ENCODE results near the gene RAB40C. TPM values are rescaled to one million over a fixed set of nuclear protein-coding genes. Genes with fewer than 3 reads are reported as not detected.

Gene RAB40C
- total and polyA plus RNA-seq, 2 experiments from 2014 or later, result 9.5 to 18.8 TPM

DNA sequence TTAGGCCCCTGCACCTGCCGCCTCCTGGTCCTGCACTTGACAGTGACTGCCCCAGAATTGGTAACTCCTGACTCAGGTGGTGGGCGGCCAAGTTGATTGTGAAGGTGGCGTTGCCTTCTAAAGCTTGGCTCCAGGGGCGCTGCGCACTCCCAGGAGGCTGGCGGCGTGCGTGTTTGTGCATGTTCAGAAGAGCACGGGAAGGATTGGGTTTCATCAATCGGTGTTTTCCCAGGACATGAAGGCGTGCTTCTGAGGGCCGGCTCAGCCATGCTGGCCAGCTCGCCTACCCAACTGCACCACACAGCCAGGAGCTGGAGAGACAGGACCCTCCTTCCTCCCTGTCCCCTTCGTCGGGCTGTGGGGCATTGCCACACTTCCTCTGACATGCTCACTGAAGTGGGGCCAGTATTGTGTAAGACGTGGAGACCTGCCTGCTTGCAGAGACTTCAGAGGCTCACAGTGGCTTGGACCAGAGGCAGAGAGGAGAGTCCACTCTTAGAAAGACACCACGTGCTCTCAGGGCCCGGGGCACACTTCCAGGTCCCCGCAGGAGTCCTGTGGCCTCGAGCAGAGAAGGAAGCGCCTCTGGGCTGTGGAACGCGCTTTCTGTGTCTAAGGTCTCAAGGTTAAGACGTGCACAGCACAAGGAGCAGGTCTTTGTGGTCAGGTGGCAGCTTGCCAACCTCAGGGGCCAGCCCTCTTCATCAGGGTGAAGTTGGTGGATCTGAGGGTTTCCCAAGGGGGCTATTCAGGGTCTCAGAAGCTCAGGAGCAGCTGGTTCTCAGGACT lies 2.8 kb downstream of the RAB40C start:
- peak; percentile 20 for DNase-seq
- 77 to 81% methylated on average over 24 of the region's 24 CpGs for WGBS, 2 experiments (ENCODE audit: low coverage in 1 of 2, low lambda C conversion rate in 2 of 2, missing lambda C conversion rate in 2 of 2)
- no peak overlapping the region for H3K27ac ChIP-seq

DNA sequence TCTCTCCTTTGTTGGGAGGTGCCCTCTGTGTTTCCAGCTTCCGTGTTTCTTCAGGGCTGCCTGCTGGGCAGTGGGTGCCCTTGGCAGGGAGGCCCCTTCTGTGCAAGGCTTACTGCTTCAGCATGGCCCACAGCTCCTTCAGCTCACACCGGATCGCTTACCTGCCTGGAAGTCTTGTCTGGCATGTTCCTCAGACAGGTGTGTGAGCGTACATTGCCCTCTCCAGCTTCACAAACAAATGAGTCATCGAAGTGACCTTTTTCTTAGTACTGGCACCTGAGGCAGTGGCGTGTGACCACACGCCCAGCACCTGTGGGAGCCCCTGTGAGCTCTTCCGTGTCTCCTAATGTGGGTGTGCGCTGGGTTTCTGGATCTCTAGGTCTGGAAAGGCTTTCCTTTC lies 3.5 kb downstream of the RAB40C start:
- Histone ChIP-seq H3K9me2 (ENCODE audit: insufficient read depth) (no peaks in the 10 kb centered on the region), H3K79me2 (ENCODE audit: insufficient read depth) (peaks cover 73% of the 10 kb centered on the region), H3K4me2 (ENCODE audit: unreplicated experiment) (no peak overlapping the region), H3K27me3 (replicated peaks; ENCODE audit: insufficient read depth) (no peaks in the 10 kb centered on the region), H3K4me1 (ENCODE audit: insufficient read depth) (no peaks in the 10 kb centered on the region), H3K9ac (no peak overlapping the region), H3K27ac (no peak overlapping the region), H3K36me3 (ENCODE audit: low read depth) (no peaks in the 10 kb centered on the region), H3K4me3 (no peak overlapping the region), H3K9me3 (ENCODE audit: low read depth) (no peaks in the 10 kb centered on the region), H2AFZ (no peak overlapping the region), H4K20me1 (ENCODE audit: insufficient read depth) (no peaks in the 10 kb centered on the region), H3F3A (ENCODE audit: insufficient read depth) (no peaks in the 10 kb centered on the region; the same call in 1 of the 2 replicates)
- DNase-seq, result no peak
- TF ChIP-seq EZH2 (IDR thresholded peaks at IDR 0.05; ENCODE audit: insufficient read depth, poor library complexity, severe bottlenecking), result no peak
- TF ChIP-seq EZH2phosphoT487 (IDR thresholded peaks at IDR 0.05; ENCODE audit: insufficient read depth, low read depth), result no peak
- in situ Hi-C loops (cut with MboI), result no loop called here
- WGBS, 2 experiments (ENCODE audit: low coverage in 1 of 2, low lambda C conversion rate in 2 of 2, missing lambda C conversion rate in 2 of 2), result 95 to 98% methylated on average over 9 of the region's 9 CpGs

More for the DNA sequence above, 2.8 kb downstream of the RAB40C start:
- in situ Hi-C loops (cut with MboI), result no loop called here
- no peaks in the 10 kb centered on the region for H3K9me2 ChIP-seq (ENCODE audit: insufficient read depth)
- H3K79me2 ChIP-seq (ENCODE audit: insufficient read depth), result peaks cover 80% of the 10 kb centered on the region
- H3F3A ChIP-seq (ENCODE audit: insufficient read depth), result no peaks in the 10 kb centered on the region; the same call in 1 of the 2 replicates
- no peak overlapping the region for H3K4me3 ChIP-seq
- no peaks in the 10 kb centered on the region for H3K4me1 ChIP-seq (ENCODE audit: insufficient read depth)
- H3K27me3 ChIP-seq (replicated peaks; ENCODE audit: insufficient read depth), result no peaks in the 10 kb centered on the region
- no peaks in the 10 kb centered on the region for H3K36me3 ChIP-seq (ENCODE audit: low read depth)
- H3K9ac ChIP-seq, result no peak overlapping the region
- no peak overlapping the region for H2AFZ ChIP-seq
- no peak overlapping the region for H3K4me2 ChIP-seq (ENCODE audit: unreplicated experiment)
- H3K9me3 ChIP-seq (ENCODE audit: low read depth), result no peaks in the 10 kb centered on the region
- TF ChIP-seq EZH2phosphoT487 (IDR thresholded peaks at IDR 0.05; ENCODE audit: insufficient read depth, low read depth) (no peak), EZH2 (IDR thresholded peaks at IDR 0.05; ENCODE audit: insufficient read depth, poor library complexity, severe bottlenecking) (no peak)
- no peaks in the 10 kb centered on the region for H4K20me1 ChIP-seq (ENCODE audit: insufficient read depth)

- Histone ChIP-seq H4K20me1 (ENCODE audit: insufficient read depth) (no peaks in the 10 kb centered on the region), H3K9me3 (ENCODE audit: low read depth) (no peaks in the 10 kb centered on the region), H3F3A (ENCODE audit: insufficient read depth) (no peaks in the 10 kb centered on the region), H3K79me2 (ENCODE audit: insufficient read depth) (peaks cover 72% of the 10 kb centered on the region), H3K4me2 (ENCODE audit: unreplicated experiment) (no peak overlapping the region), H3K9me2 (ENCODE audit: insufficient read depth) (no peaks in the 10 kb centered on the region), H3K36me3 (ENCODE audit: low read depth) (no peaks in the 10 kb centered on the region), H3K27me3 (replicated peaks; ENCODE audit: insufficient read depth) (no peaks in the 10 kb centered on the region), H3K9ac (no peak overlapping the region), H3K4me3 (no peak overlapping the region), H3K27ac (no peak overlapping the region), H2AFZ (no peak overlapping the region), H3K4me1 (ENCODE audit: insufficient read depth) (no peaks in the 10 kb centered on the region)
- 92 to 96% methylated on average over 15 to 16 of the region's 16 CpGs for WGBS, 2 experiments (ENCODE audit: low coverage in 1 of 2, low lambda C conversion rate in 2 of 2, missing lambda C conversion rate in 2 of 2)
- in situ Hi-C loops (cut with MboI), result no loop called here
- TF ChIP-seq EZH2 (IDR thresholded peaks at IDR 0.05; ENCODE audit: insufficient read depth, poor library complexity, severe bottlenecking) (no peak), EZH2phosphoT487 (IDR thresholded peaks at IDR 0.05; ENCODE audit: insufficient read depth, low read depth) (no peak)
- DNase-seq, result no peak
Observed at GRCh38 chr16:593807-594206, 3.9 kb downstream of the RAB40C start.

GRCh38 chr16:595094-595528 lies 5.2 kb downstream of the RAB40C start:
- H3K4me1 ChIP-seq (ENCODE audit: insufficient read depth), result no peaks in the 10 kb centered on the region
- peaks cover 71% of the 10 kb centered on the region for H3K79me2 ChIP-seq (ENCODE audit: insufficient read depth)
- in situ Hi-C loops (cut with MboI), result no loop called here
- no peaks in the 10 kb centered on the region for H3K36me3 ChIP-seq (ENCODE audit: low read depth)
- no peak for TF ChIP-seq EZH2 (IDR thresholded peaks at IDR 0.05; ENCODE audit: insufficient read depth, poor library complexity, severe bottlenecking)
- no peak for TF ChIP-seq EZH2phosphoT487 (IDR thresholded peaks at IDR 0.05; ENCODE audit: insufficient read depth, low read depth)
- no peak overlapping the region for H3K9ac ChIP-seq
- H4K20me1 ChIP-seq (ENCODE audit: insufficient read depth), result no peaks in the 10 kb centered on the region
- H3F3A ChIP-seq (ENCODE audit: insufficient read depth), result no peaks in the 10 kb centered on the region
- no peak overlapping the region for H2AFZ ChIP-seq
- H3K4me2 ChIP-seq (ENCODE audit: unreplicated experiment), result no peak overlapping the region
- no peak overlapping the region for H3K27ac ChIP-seq
- no peak overlapping the region for H3K4me3 ChIP-seq
- no peaks in the 10 kb centered on the region for H3K27me3 ChIP-seq (replicated peaks; ENCODE audit: insufficient read depth)
- 88 to 93% methylated on average over 14 to 18 of the region's 18 CpGs for WGBS, 2 experiments (ENCODE audit: low coverage in 1 of 2, low lambda C conversion rate in 2 of 2, missing lambda C conversion rate in 2 of 2)
- no peak for DNase-seq
- H3K9me3 ChIP-seq (ENCODE audit: low read depth), result no peaks in the 10 kb centered on the region
- H3K9me2 ChIP-seq (ENCODE audit: insufficient read depth), result no peaks in the 10 kb centered on the region
